HG03432 (cell line): ENCODE results near the gene COPZ2.
"Not testable (repeated sequence)": the region's sequence is repeated elsewhere in the genome, so short reads cannot be mapped to it uniquely, and the experiment has no call there.

Experiments used
- ATAC-seq: cut with Tn5 transposase; IDR thresholded peaks from one replicate; pipeline ENCODE4 v1.9.1; 2021; ENCODE audit warnings: mild to moderate bottlenecking, moderate library complexity; ENCODE audit not compliant: unreplicated experiment

Gene COPZ2

GRCh38 chr17:48056246-48056745, 18.7 kb upstream of the COPZ2 start:
- no peak for ATAC-seq

GRCh38 chr17:48055531-48056245, 18.1 kb upstream of the COPZ2 start:
- peak; percentile 53 for ATAC-seq

GRCh38 chr17:48054238-48055185, 16.9 kb upstream of the COPZ2 start:
- no peak for ATAC-seq

- ATAC-seq = no peak
These were observed 16.2 kb upstream of the COPZ2 start for GRCh38 chr17:48053758-48054237.

GRCh38 chr17:48052956-48053757, 15.6 kb upstream of the COPZ2 start:
- no peak for ATAC-seq

GRCh38 chr17:48051706-48052486, 14.3 kb upstream of the COPZ2 start:
- ATAC-seq = no peak

- ATAC-seq = no peak
These were observed 13.7 kb upstream of the COPZ2 start for GRCh38 chr17:48051283-48051682.

- ATAC-seq = peak; percentile 44
These were observed 11.0 kb upstream of the COPZ2 start for GRCh38 chr17:48048384-48049126.

GRCh38 chr17:48047741-48048383, 10.3 kb upstream of the COPZ2 start, which contains the start of gene NFE2L1:
TSS of gene NFE2L1 (plus strand) at chr17:48048359. CDS start at chr17:48051119, 2,760 bp downstream.
- peak; percentile 88 for ATAC-seq

GRCh38 chr17:48047113-48047740, 9.6 kb upstream of the COPZ2 start:
- no peak for ATAC-seq

GRCh38 chr17:48046296-48046695, 8.7 kb upstream of the COPZ2 start:
- no peak for ATAC-seq

- ATAC-seq = no peak
These were observed 7.9 kb upstream of the COPZ2 start for GRCh38 chr17:48045316-48046001.

- no peak for ATAC-seq
These were observed 7.3 kb upstream of the COPZ2 start for GRCh38 chr17:48044851-48045250.

GRCh38 chr17:48043176-48043575, 5.6 kb upstream of the COPZ2 start:
- no peak for ATAC-seq

- ATAC-seq = no peak
These were observed 1.1 kb upstream of the COPZ2 start for GRCh38 chr17:48038687-48039086.

GRCh38 chr17:48037838-48038323, 284 bp upstream of the COPZ2 start:
- no peak for ATAC-seq

- ATAC-seq = no peak
These were observed 933 bp downstream of the COPZ2 start for GRCh38 chr17:48036693-48037035.

- ATAC-seq = not testable (repeated sequence)
These were observed 2.9 kb downstream of the COPZ2 start for GRCh38 chr17:48034734-48035133.
